ENCODE data around the gene PRR5L.
"Not testable (repeated sequence)": the region's sequence is repeated elsewhere in the genome, so short reads cannot be mapped to it uniquely, and the experiment has no call there.

Gene PRR5L

DNA sequence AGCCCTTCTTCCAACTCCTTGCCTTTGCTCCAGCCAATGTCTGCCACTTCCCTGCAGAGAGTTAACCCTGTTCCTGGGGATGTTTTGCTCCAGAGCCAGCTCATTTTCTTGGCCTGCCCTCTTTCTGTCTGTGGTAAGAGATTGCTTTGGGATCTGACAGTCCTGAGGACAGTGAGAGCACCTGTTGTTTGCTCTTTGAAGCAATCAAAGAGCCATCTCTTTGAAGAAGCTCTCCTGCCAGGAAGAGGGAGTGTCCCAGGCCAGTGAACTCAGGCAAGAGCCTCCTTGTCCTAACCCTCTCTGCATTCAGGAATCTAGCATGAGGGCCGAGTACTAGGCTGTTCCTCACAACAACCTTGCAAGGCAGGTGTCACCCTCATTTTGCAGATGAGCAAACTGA, 171.8 kb downstream of the PRR5L start:
- DNase-seq, result no peak

DNA sequence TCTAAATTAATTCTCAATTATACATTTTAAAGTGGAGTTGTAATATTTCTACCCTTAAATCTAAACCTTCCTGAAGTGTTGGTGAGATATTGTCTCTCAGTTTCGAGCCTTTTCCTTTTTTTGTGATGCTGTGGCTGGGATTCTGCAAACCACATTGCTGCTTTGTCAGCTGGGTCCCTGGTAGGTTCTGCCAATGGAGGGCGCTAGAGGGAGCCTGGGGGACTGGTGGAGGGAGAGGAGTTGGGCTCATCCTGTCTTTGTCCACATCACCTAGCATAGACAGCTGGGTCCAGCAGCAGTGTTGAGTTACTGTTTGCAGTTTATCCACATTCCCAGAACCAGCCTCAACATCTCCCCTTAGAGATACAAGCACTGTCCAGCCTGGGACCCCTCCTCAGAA, 173.0 kb downstream of the PRR5L start:
- DNase-seq, result no peak

DNA sequence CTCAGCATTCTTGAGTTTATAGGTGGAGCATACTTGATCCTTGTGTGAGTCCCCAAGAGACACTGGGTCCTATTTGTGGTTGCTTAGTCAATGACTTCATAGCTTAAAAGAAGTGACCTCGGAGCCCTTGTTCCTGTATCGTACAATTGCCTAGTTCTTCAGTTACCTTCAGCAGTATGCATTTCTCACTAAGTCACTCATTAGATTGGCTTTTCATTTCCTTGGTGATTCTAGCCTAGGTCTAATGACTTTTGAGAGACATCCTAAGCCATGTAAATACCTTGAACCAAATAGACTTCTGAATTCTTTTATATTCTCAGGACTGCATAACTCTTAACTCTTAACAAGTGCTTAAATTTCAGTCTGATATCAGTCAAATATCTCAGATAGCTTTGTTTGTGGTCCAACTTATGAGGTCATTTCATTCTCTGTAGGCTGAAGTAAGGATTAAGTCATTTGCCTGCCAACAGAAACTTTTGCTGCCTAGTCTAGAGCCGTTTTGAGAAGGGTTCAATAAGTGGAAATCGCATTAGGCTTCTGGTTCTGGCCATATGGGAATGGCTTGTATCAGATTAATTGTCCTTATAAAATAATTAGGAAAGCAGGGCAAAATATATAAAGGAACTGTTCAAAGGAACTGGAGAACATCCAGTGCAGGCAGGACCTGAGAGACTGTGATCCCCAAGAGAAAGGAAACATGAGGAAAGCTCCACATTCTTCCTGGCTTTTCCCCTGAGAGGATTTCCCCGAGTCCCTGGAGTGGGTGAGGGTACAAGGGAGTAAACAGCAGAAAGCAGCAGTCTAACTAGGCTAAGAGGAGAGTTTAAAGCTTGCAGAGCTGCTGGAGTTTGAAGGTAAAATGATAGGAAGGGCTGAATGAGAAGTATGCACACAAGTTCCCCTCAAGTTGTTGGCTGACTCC, 174.1 kb downstream of the PRR5L start:
- DNase-seq, result no peak

DNA sequence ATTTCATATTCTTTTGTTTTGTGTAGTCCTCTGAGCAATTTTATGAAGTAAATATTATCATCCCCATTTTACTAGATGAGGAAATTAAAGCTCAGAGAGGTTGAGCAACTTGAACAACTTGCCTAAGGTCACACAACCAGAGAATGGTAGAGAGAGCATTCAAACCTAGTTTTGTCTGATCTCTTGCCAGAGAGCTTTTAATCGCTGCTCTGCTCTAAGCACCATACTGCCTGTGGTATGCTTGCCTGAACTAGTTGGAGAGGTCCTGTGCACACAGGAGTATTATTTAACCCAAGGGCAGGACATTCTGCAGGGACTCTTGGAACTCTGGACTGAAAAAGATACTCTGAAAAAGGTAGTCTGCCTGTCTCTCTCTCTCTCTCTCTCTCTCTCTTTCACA, 175.5 kb downstream of the PRR5L start:
- no peak for DNase-seq

DNA sequence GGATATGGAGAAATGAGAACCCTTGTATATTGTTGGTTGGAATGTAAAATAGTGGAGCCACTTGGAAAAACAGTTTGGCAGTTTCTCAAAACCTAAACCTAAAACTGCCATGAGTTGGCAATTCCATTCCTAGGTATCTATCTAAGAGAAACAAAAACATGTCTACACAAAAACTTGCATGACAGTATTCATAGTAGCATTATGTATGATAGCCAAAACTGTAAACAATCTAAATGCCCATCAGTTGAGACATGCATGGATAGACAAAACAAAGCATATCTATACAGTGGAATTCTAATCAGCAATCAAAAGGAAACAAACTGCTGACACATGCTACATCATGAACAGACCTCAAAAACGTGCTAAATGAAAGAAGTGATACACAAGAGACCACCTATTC, 179.1 kb downstream of the PRR5L start:
- DNase-seq, result no peak

DNA sequence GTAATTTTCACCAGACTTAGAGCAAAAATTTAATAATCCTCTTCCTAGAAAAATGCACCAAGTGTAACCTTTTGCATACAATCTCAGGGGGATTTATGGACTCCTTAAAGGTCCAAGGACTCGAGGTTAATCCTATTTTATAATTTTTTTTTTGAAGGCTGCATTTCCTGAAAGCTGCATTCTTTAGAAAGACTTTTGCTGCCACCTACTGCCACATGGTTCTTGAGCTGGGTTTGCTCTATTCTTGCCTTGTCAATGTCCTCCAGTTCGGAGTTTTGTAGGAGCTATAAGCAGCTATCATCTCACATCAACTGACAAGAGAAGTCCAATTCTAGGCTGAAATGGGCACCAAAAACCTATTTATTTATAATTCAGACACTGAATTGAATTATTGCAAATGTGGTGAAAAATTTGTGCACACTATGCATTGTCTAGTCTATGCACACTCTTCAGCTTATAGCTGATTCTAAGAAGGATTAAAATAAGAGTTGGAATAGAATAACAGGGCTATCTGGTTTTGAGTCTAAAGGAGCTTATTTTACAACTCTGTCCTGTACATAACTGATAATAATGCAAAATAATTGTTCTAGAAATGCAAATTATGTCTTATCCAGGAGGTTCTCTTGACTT, 182.7 kb downstream of the PRR5L start:
- peak; percentile 49 to 84 for DNase-seq

DNA sequence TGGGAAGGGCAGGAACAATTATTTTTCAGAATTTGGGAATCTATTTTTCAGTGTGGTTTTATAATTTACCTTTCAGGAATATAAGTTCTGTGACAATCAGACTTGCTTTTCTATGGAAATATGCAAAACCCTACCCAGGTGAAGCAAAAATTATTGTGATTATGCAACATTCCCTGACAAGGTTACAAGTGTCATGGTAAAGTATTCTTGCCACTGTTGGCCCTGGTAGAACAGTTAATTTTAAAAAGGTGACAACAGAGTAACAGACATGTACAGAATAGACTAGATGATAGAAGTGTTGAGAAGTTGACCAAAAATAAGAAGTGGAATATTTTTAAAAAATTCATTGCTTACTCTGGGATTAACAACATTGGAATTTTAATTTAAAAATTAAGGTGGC, 184.7 kb downstream of the PRR5L start:
- no peak for DNase-seq

DNA sequence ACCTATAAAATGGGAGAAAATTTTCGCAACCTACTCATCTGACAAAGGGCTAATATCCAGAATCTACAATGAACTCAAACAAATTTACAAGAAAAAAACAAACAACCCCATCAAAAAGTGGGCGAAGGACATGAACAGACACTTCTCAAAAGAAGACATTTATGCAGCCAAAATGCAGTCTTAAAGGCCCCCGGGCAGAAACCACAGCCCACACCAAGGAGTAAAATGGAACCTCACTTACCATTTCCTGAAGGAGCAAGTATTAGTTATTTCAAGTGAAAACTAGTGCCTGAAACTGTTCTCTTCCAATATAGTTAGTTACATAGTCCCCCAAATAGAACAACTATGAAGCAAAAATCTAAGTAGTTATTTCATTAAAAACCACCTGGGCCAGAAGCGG, 187.0 kb downstream of the PRR5L start:
- DNase-seq, result not testable (repeated sequence)

DNA sequence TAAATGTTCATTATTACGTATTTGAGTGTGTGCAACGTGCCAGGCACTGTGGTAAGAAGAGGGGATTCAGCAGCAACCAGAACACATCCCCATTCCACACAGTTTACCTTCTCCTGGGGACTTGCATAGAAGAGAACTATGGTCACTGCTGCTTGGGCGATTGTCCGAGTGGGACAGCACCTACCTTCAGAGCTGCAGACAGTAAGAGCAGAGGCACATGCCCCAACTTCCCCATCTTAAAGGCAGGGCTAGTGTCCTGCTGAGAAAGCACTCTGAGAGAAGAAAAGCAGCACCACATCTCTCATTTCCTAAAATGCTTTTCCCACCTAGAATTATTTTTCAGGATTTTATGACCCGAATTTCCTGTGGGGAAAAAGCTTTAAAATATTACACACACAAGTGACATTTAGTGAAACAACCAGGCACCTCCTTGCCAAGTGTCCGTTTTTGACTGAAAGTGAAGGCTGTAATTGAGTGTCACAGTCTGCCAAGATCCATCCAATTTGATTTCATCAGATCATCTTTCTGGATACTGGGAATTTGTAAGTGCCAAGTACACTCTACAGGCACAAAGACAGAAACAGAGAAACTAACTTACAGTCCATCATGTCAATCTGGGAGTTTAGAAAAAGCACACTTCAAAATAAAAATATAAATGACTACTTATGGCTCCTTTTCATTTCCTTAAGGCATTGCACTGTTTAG, 189.4 kb downstream of the PRR5L start:
- DNase-seq, result no peak

DNA sequence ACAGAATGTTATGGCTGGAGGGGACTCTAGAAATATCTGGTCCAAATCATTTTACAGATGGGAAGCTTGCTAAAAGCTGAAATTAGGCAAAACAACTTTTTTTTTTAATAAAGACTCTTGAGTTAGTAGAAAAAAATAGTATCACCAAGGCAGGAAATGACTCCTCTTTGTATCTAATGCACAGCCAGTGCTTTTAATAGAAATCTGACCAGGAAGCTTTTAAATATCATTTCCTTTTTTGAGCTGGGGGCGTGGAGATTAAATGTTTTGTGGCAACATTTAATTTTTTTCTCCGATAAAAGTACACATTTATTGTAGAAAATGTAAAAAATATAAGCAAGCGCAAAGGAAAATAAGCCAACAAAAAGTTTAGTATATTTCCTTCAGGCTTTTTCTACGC, 191.5 kb downstream of the PRR5L start:
- no peak for DNase-seq

DNA sequence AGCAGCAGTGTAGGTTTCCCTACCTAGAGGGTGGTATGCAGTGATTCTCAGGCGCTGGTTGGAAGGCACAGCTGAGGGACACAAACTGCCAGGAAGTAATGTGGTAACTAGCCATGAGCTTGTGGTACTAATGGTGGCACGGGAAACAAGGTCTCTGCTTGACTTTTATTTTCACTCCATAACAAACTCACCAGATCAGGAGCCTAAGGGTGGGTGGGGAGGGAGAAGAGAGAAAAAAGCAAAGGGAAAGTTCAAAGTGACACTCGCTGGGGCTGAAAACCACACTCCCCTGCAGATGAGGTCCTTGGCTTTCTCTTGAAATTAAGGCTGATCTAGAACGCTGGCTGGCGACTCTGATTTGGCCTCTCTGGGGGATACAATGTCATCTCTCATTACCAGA, 192.0 kb downstream of the PRR5L start:
- no peak for DNase-seq

DNA sequence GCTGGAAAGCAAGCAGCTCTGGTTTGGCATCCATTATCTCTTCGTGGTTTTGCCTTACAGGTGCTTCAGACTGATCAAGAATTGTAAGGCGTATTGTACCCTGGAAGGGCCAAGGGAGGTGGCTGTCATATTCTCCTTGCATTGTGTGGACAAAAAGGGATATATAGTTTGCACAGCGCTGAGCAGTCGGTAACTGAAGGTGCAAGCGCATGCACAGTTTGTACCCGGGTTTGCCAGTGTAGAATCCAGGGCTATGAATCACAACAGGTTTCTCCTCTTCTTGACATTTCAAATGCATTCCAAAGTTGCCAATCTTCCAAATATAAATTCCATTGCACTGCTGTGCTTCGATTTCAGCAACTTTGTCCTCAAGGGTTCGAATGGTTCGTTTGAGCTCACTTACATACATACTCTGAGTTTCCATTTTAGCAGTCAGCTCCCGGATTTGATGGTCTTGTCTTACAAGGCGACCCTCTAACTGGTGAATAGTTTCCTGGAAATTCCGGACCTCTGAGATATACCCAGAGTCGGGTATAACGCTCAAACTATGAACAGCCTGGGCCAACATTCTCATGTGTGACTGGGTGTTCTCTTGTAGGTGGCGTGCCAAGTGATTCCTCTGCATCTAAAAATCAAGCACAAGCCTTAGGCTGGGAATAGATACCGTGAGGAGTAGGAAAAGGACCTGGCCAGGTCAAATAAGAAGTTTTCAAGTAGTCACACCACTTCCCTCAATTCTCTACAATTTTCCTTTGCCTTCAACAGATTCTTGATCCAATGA, 194.1 kb downstream of the PRR5L start:
- DNase-seq, result no peak

DNA sequence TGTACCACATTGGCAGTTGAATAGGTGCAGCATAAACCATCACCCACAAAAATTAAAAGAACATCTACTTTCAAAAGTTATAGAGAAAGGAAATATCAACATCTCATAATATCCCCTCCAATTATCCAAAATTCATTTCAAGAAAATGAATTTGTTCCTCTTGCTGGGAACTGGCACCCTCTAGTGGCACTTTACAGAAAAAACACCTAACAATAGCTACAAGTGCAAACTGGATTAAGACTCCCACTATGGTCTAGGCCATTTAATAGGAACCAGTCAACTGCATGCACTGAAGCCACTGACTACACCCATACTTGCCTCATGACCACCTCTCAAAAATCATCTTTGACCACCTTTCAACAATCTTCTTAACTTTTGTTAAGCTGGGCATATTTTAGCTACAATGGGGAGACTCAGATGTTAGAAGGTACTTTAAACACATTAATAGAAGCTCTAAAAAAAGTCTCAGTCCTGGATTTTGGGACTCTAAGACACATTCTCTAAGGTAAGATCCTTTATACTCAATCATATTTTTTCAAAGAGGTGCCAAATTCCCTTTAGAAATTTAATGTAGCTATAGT, 196.7 kb downstream of the PRR5L start:
- peak; percentile 33 to 46 for DNase-seq

DNA sequence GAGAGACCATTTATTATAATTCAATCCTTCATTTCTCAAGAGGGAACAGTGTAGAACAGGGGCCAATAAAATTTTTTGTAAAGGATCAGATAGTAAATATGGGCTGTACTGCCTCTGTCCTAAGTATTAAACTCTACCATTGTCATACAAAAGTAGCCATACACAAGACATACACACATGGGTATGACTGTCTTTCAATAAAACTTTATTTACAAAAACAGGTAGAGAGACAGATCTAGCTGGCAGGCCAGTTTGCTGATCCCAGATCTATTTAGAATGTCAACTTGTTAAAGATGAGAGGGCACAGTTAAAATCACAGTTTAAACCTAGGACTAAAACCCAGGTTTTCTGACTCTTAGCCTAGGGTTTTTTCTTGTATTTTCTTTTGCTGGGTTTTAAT, 197.2 kb downstream of the PRR5L start:
- no peak for DNase-seq

DNA sequence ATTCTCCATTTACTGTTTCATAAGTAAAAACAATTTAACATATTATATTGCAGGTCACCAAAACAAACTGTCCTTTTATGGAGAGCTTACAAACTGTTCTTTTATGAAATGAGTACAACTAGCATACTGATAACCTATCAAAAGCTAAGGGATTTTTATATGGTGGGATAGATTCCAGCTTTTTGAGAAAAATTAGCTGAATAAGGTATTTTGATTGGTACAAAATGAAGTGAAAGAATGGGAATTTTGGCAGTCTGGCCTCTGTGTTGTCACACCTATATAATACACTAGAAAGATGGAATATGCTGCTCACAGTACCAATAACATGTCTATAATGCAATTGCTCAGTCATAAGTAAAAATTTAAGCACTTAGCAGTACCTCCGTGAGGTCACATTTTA, 202.6 kb downstream of the PRR5L start:
- no peak for DNase-seq

DNA sequence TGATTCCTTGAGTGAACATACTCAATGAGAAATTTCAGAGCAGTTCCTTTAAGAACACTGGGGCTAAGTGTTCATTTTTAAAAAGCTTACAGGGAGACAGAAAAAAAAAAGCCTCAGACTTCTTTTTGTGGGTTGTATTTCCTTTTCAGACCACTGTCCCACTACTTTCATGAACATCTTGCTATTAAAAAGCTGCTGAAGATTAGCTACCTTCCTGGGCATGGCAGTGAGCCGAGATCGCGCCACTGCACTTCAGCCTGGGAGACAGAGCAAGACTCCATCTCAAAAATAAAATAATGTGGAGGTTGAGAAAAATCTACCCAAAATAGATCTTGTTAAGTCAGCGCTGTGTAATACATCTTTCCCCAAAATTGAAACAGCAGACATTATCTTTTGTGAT, 203.2 kb downstream of the PRR5L start:
- no peak for DNase-seq

DNA sequence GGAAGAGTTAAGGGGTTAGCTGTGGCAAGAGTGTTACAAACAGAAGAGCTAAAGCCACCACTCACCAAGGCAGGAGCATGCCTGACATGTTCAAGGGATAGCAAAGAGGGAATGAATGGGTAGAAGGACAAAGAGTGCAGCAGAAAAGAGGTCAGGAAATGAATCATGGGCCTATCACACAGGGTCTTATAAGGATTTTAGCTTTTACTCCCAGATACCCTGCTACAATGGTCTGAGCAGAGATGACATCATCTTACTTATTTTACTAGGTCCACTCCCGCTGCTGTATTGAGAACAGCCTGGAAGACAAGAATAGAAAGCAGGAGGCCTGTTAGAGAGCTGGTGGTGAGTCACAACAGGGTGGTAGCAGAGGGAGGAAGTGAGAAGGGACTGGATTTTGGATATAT, 204.2 kb downstream of the PRR5L start:
- DNase-seq, result no peak

DNA sequence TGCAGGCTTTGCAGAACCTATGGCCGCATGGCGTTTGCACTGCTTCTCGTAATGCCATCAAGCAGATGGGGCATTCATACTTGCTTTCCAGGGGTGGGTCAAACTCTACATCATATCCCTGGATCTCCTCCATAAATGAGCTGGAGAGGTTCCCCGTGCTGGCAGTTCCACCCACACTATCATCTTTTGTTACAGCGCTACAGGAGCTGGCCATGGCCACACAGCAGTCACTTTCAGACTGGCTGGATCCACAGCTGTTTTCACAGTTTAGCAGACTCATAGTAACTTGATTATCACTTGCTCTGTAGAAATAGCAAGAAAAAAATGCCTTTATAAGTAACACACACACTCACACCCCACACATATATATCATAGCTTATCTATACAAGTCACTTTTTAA, 205.1 kb downstream of the PRR5L start:
- DNase-seq, result no peak

DNA sequence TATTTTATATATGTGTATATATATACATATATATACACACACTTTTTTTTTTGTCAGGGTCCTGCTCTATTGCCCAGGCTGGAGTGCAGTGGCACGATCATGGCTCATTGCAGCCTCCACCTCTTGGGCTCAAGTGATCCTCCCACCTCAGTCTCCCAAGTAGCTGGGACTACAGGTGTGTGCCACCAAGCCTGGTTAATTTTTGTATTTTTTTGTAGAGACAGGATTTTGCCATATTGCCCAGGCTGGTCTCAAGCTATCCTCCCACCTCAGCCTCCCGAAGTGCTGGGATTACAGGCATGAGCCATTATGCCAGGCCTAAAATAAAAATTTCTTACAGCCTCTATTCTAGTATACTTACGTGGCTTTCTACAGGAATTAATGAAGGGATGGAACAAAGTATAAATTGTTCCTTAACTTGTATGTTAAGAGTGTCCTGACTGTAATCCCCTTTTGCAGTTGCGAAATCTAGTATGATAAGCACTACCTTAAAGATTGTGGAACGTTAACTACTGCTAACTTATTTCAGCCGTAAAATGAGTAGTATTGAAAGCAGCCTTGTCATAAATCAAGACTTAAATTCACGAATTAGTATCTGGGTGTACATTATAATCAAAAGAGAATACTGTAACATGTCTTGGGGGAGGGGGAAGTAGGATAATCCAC, 211.9 kb downstream of the PRR5L start:
- no peak for DNase-seq

DNA sequence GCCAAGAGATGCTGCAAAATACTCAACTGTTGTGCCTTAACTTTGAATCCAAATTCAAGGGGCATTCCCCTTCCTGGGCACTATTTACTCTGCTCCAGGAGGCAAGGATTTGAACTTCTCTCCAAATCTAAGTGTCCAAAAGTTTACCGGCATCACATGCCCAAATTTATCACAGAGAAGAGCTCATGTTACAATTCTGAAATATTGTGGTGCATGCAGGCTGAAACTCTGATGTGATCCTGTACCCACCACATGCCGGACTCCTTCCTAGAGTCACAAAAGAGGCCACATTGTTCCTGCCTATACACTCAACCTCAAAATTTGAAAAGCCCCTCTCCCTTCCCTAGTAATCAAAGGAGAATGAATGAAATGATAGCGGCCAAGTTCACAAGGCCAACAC, 212.7 kb downstream of the PRR5L start:
- no peak for DNase-seq

DNA sequence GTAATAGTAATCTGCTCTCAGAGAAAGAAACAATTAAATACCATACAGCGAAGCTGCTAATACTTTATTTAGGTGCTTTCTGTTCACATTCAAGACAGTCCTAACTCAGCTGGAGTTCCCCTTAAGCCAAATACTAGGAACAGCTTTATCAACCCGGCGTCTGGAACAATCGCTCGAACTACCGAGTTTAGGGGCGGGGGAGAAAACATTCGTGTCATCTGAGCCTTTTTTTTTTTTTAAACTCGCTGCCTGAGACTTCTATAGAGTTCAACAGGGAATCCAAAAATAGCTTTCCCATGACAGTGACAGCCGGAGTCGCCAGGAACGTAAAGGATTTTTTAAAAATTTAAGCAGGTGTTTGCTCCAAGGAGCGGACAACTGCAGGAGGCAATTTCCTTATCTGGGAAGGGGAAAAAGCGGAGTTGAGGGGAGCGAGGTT, 213.1 kb downstream of the PRR5L start:
- DNase-seq, result peak in 1 of 2 experiments; percentile 37

Data from NCI-H524 (cell line).